ENCODE results near the gene GAGE12C.
"Not testable (repeated sequence)": the region's sequence is repeated elsewhere in the genome, so short reads cannot be mapped to it uniquely, and the experiment has no call there.

GAGE12C gene, protein sequence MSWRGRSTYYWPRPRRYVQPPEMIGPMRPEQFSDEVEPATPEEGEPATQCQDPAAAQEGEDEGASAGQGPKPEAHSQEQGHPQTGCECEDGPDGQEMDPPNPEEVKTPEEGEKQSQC

DNA sequence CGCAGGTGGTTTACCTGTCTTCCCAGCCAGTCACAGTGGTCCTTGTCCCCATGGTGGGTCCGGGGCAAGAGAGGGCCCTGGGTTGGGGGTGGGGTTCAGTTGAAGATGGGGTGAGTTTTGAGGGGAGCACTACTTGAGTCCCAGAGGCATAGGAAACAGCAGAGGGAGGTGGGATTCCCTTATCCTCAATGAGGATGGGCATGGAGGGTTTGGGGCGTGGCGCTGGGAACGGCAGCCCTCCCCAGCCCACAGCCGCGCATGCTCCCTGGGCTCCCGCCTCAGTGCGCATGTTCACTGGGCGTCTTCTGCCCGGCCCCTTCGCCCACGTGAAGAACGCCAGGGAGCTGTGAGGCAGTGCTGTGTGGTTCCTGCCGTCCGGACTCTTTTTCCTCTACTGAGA lies at the start of gene GAGE12C:
GAGE12C (plus strand) TSS at position 301 of the 400 bp plus-strand sequence. CDS start 1,155 bp downstream, outside the sequence.
- not testable (repeated sequence) for H3K4me1 ChIP-seq, H3K4me3 ChIP-seq, H3K4me2 ChIP-seq, H3K9me3 ChIP-seq, H3K9ac ChIP-seq, H3K27ac ChIP-seq, H4K20me1 ChIP-seq, H3K36me3 ChIP-seq, H3K27me3 ChIP-seq

DNA sequence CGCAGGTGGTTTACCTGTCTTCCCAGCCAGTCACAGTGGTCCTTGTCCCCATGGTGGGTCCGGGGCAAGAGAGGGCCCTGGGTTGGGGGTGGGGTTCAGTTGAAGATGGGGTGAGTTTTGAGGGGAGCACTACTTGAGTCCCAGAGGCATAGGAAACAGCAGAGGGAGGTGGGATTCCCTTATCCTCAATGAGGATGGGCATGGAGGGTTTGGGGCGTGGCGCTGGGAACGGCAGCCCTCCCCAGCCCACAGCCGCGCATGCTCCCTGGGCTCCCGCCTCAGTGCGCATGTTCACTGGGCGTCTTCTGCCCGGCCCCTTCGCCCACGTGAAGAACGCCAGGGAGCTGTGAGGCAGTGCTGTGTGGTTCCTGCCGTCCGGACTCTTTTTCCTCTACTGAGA lies 9.5 kb downstream of the GAGE12C start, which contains the start of gene GAGE12D:
GAGE12D (plus strand) TSS at position 301 of the 400 bp plus-strand sequence. CDS start 1,155 bp downstream, outside the sequence.
- not testable (repeated sequence) for H3K4me1 ChIP-seq, H3K9ac ChIP-seq, H3K4me3 ChIP-seq, H3K4me2 ChIP-seq, H3K27me3 ChIP-seq, H4K20me1 ChIP-seq, H3K9me3 ChIP-seq, H3K36me3 ChIP-seq, H3K27ac ChIP-seq

- H3K4me2 ChIP-seq, H4K20me1 ChIP-seq, H3K4me1 ChIP-seq, H3K9me3 ChIP-seq, H3K36me3 ChIP-seq, H3K27me3 ChIP-seq, H3K9ac ChIP-seq, H3K4me3 ChIP-seq, H3K27ac ChIP-seq: not testable (repeated sequence)
Measured at GRCh38 chrX:49550989-49551388, 19.0 kb downstream of the GAGE12C start, which contains the start of gene GAGE12E. GAGE12E (plus strand) TSS chrX:49551289; CDS start chrX:49552444, 1,155 bp downstream.

GRCh38 chrX:49560542-49560941 lies 28.6 kb downstream of the GAGE12C start, which contains the start of gene GAGE12F:
GAGE12F (plus strand) TSS chrX:49560842; CDS start chrX:49561997, 1,155 bp downstream.
- not testable (repeated sequence) for H3K36me3 ChIP-seq, H3K27ac ChIP-seq, H3K4me1 ChIP-seq, H3K9me3 ChIP-seq, H3K27me3 ChIP-seq, H3K9ac ChIP-seq, H4K20me1 ChIP-seq, H3K4me3 ChIP-seq, H3K4me2 ChIP-seq

- not testable (repeated sequence) for H3K9ac ChIP-seq, H3K27me3 ChIP-seq, H3K4me3 ChIP-seq, H3K4me1 ChIP-seq, H3K27ac ChIP-seq, H3K36me3 ChIP-seq, H3K9me3 ChIP-seq, H4K20me1 ChIP-seq, H3K4me2 ChIP-seq
Measured at GRCh38 chrX:49568728-49569127, 36.8 kb downstream of the GAGE12C start.

GRCh38 chrX:49569152-49569551 lies 37.2 kb downstream of the GAGE12C start:
- H3K27me3 ChIP-seq, H3K9ac ChIP-seq, H3K4me3 ChIP-seq, H3K36me3 ChIP-seq, H3K9me3 ChIP-seq, H3K4me1 ChIP-seq, H3K4me2 ChIP-seq, H4K20me1 ChIP-seq, H3K27ac ChIP-seq: not testable (repeated sequence)

GRCh38 chrX:49570100-49570499 lies 38.1 kb downstream of the GAGE12C start, which contains the start of gene GAGE12G:
GAGE12G (plus strand) TSS chrX:49570400; CDS start chrX:49571555, 1,155 bp downstream.
- H3K4me2 ChIP-seq, H3K4me3 ChIP-seq, H3K36me3 ChIP-seq, H3K4me1 ChIP-seq, H3K27me3 ChIP-seq, H3K27ac ChIP-seq, H3K9ac ChIP-seq, H4K20me1 ChIP-seq, H3K9me3 ChIP-seq: not testable (repeated sequence)

- not testable (repeated sequence) for H3K9me3 ChIP-seq
Measured at GRCh38 chrX:49579649-49580048, 47.7 kb downstream of the GAGE12C start, which contains the start of gene GAGE12H. GAGE12H (plus strand) TSS chrX:49579949; CDS start chrX:49581104, 1,155 bp downstream.

More at GRCh38 chrX:49579649-49580048, 47.7 kb downstream of the GAGE12C start, which contains the start of gene GAGE12H:
- H3K4me1 ChIP-seq, H4K20me1 ChIP-seq, H3K9ac ChIP-seq, H3K36me3 ChIP-seq, H3K27me3 ChIP-seq, H3K4me2 ChIP-seq, H3K27ac ChIP-seq, H3K4me3 ChIP-seq: not testable (repeated sequence)

Measured in BLaER1 (cell line).